ENCODE results near the gene COQ8A. TPM values are rescaled to one million over a fixed set of nuclear protein-coding genes. Genes with fewer than 3 reads are reported as not detected.

COQ8A gene
- polyA plus RNA-seq, 1 of the 3 experiments (the other 2 are of a cell fraction): 11.8 TPM

DNA sequence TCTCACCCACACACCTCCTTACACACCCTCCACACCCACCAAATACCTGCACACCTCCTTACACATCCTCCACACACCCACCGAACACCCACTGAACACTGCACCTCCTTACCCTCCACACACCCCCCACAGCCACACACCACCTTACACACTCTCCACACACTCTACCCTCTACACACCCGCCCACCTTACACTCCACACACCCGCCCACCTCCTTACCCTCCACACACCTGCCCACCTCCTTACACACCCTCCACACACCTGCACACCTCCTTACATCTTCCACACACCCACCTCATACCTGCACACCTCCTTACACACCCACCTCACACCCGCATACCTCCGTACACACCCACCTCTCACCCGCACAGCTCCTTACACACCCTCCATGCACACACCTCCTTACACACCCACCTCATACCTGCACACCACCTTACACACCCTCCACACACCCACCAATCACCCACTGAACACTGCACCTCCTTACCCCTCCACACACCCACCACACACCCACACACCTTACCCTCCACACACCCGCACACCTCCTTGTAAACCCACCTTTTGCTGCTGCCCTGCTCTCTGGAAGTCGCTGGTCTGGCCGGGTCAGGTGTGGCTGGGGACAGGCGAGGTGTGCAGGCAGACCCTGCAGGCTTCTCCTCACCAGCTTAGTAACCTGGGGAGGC, 38.5 kb downstream of the COQ8A start:
- no peaks in the 10 kb centered on the region for H4K20me1 ChIP-seq (ENCODE audit: insufficient read depth)
- no peak overlapping the region for H3K27ac ChIP-seq (ENCODE audit: low read depth in 2 of 2, low read length in 1 of 2)
- TF ChIP-seq YY1 (IDR thresholded peaks at IDR 0.05; ENCODE audit: low read depth) (no peak), EZH2phosphoT487 (IDR thresholded peaks at IDR 0.05; ENCODE audit: borderline replicate concordance, low read depth) (no peak)
- TF ChIP-seq, protein P1, sequence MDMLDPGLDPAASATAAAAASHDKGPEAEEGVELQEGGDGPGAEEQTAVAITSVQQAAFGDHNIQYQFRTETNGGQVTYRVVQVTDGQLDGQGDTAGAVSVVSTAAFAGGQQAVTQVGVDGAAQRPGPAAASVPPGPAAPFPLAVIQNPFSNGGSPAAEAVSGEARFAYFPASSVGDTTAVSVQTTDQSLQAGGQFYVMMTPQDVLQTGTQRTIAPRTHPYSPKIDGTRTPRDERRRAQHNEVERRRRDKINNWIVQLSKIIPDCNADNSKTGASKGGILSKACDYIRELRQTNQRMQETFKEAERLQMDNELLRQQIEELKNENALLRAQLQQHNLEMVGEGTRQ (IDR thresholded peaks at IDR 0.05; ENCODE audit: borderline replicate concordance, low read depth, low read length): no peak
- no peaks in the 10 kb centered on the region for H3K79me2 ChIP-seq (ENCODE audit: insufficient read depth)
- no peaks in the 10 kb centered on the region for H3K9me3 ChIP-seq
- no peak overlapping the region for H2AFZ ChIP-seq (ENCODE audit: low read depth)
- H3K9me2 ChIP-seq: no peaks in the 10 kb centered on the region
- H3K27me3 ChIP-seq (ENCODE audit: insufficient read depth): no peaks in the 10 kb centered on the region
- H3K4me3 ChIP-seq (ENCODE audit: low read depth in 2 of 2, low read length in 1 of 2): no peak overlapping the region
- no peak overlapping the region for H3K4me2 ChIP-seq
- no peaks in the 10 kb centered on the region for H3F3A ChIP-seq (replicated peaks; ENCODE audit: insufficient read depth)
- H3K9ac ChIP-seq: no peak overlapping the region
- ChIA-PET CTCF (interaction anchor here (0.6 kb wide), 1 partner anchor 465 kb away, joined by 3 read pairs; no protein-coding TSS in a partner anchor), POLR2A (no interaction called here)
- H3K4me1 ChIP-seq (ENCODE audit: control insufficient read depth in 1 of 2, insufficient read depth in 2 of 2, low read depth in 1 of 2, low read length in 1 of 2): peaks cover 0 to 30% of the 10 kb centered on the region in 2 experiments; a peak in 1 of 4 replicates
- no peaks in the 10 kb centered on the region for H3K36me3 ChIP-seq (replicated peaks in 1 of 2; ENCODE audit: control insufficient read depth in 1 of 2, insufficient read depth in 2 of 2, low read length in 1 of 2)
- 97% methylated on average over 5 of the region's 10 CpGs for WGBS (ENCODE audit: low lambda C conversion rate)
- no peak for DNase-seq

DNA sequence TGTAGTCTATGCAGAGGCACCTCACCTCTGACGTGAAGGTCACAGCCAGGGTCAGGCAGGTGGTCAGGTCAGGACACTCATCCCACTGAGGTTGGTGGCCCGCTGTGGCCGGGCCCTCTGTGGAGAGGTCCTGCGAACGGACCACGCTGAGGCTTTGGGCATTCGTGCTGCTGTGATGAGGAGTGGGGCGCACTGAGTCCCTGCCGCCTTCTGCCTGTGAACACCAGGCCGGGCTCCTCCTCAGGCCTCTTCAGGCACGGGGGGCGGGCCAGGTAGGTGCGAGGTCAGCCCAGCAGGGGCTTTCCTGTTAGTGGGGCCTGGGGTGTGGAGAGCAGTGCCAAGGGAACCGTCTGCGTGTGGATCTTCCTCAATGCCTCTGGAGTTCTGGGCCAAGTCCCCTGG, 39.0 kb downstream of the COQ8A start:
- Histone ChIP-seq H3K27me3 (ENCODE audit: insufficient read depth) (no peaks in the 10 kb centered on the region), H2AFZ (ENCODE audit: low read depth) (no peak overlapping the region), H3K4me3 (ENCODE audit: low read depth in 2 of 2, low read length in 1 of 2) (no peak overlapping the region), H3K79me2 (ENCODE audit: insufficient read depth) (no peaks in the 10 kb centered on the region), H3K9ac (no peak overlapping the region), H3K9me2 (no peaks in the 10 kb centered on the region), H3K4me1 (ENCODE audit: control insufficient read depth in 1 of 2, insufficient read depth in 2 of 2, low read depth in 1 of 2, low read length in 1 of 2) (peaks cover 0 to 24% of the 10 kb centered on the region in 2 experiments; a peak in 1 of 4 replicates), H3F3A (replicated peaks; ENCODE audit: insufficient read depth) (no peaks in the 10 kb centered on the region), H3K4me2 (no peak overlapping the region), H3K36me3 (replicated peaks in 1 of 2; ENCODE audit: control insufficient read depth in 1 of 2, insufficient read depth in 2 of 2, low read length in 1 of 2) (no peaks in the 10 kb centered on the region), H4K20me1 (ENCODE audit: insufficient read depth) (no peaks in the 10 kb centered on the region), H3K9me3 (no peaks in the 10 kb centered on the region), H3K27ac (ENCODE audit: low read depth in 2 of 2, low read length in 1 of 2) (no peak overlapping the region)
- ChIA-PET POLR2A (no interaction called here), CTCF (interaction anchor here (0.6 kb wide), 1 partner anchor 466 kb away, joined by 3 read pairs; no protein-coding TSS in a partner anchor)
- 92% methylated on average over 4 of the region's 15 CpGs for WGBS (ENCODE audit: low lambda C conversion rate)
- DNase-seq: no peak
- TF ChIP-seq FOSL2 (IDR thresholded peaks at IDR 0.05; ENCODE audit: borderline replicate concordance, low read depth) (no peak), JUND (IDR thresholded peaks at IDR 0.05) (no peak), FOXM1 (IDR thresholded peaks at IDR 0.05; ENCODE audit: low read depth) (no peak), MEF2A (IDR thresholded peaks at IDR 0.05; ENCODE audit: borderline replicate concordance, low read depth) (no peak), RXRA (IDR thresholded peaks at IDR 0.05; ENCODE audit: borderline replicate concordance, low read depth) (no peak), POLR2AphosphoS5 (IDR thresholded peaks at IDR 0.05; ENCODE audit: low read depth, low read length) (no peak)
- TF ChIP-seq, protein P2, sequence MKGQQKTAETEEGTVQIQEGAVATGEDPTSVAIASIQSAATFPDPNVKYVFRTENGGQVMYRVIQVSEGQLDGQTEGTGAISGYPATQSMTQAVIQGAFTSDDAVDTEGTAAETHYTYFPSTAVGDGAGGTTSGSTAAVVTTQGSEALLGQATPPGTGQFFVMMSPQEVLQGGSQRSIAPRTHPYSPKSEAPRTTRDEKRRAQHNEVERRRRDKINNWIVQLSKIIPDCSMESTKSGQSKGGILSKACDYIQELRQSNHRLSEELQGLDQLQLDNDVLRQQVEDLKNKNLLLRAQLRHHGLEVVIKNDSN (IDR thresholded peaks at IDR 0.05; ENCODE audit: borderline replicate concordance, low read depth): no peak
- TF ChIP-seq, protein P3, sequence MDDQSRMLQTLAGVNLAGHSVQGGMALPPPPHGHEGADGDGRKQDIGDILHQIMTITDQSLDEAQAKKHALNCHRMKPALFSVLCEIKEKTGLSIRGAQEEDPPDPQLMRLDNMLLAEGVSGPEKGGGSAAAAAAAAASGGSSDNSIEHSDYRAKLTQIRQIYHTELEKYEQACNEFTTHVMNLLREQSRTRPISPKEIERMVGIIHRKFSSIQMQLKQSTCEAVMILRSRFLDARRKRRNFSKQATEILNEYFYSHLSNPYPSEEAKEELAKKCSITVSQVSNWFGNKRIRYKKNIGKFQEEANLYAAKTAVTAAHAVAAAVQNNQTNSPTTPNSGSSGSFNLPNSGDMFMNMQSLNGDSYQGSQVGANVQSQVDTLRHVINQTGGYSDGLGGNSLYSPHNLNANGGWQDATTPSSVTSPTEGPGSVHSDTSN (IDR thresholded peaks at IDR 0.05): no peak
- TF ChIP-seq, protein P4, sequence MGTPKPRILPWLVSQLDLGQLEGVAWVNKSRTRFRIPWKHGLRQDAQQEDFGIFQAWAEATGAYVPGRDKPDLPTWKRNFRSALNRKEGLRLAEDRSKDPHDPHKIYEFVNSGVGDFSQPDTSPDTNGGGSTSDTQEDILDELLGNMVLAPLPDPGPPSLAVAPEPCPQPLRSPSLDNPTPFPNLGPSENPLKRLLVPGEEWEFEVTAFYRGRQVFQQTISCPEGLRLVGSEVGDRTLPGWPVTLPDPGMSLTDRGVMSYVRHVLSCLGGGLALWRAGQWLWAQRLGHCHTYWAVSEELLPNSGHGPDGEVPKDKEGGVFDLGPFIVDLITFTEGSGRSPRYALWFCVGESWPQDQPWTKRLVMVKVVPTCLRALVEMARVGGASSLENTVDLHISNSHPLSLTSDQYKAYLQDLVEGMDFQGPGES (IDR thresholded peaks at IDR 0.05; ENCODE audit: low read depth, low read length): no peak
